NCI-H69 (cell line): ENCODE data around the gene CEND1.

Source experiments
- DNase-seq: peaks from one replicate; lab custom pipeline; 2025; lab: John Stamatoyannopoulos, UW

Gene CEND1

DNA sequence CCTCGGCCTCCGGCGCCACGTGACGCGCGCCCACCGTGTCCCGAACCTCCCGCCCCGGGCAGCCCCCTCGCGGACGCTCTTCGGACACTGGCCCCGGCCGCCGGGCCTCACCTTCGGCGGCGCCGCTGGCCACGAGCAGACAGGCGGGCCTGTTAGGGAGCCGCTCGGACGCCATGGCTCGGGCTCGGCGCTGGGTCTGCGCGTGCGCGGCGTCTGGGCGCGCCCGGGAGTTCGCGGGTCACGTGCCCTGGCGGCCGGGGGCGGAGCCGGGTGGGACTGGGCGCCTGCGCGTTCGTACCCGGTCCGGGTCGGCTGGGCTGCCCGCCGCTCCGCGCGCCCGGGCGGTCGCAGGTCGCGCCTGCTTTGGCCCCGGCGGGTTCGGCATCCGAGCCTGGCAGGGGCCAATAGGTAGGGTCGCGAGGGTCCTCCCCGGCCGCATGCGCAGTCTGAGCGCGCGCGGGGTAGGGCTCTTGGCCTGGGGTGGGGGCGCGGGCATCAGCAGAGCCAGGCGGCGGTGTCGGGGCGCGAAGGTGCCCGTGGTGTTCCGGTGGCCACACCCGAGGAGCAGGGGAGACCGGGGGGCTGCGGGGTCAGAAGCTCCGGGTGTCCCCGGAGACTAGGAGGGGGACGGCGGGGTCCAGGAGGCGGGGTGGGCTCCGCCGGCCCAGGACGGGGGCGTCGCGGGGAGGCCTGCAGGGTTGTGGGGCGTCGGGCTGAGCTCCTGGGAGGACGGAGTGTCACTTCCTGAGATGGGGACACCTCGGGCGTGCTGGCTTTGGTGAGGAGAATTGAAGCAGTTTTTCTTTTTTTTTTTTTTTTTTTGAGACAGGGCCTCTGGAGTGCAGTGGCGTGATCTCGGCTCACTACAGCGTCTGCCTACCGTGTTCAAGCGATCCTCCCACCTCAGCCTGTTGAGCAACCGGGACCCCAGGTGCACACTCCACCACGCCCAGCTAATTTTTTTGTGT lies 12.3 kb downstream of the CEND1 start, which contains the start of gene GATD1:
Gene GATD1, minus strand, starts transcription at position 200 of the 968 bp plus-strand sequence. Its CDS starts 25 bp downstream, at position 175.
- peak; percentile 94 for DNase-seq

GRCh38 chr11:776561-777287 lies 13.2 kb downstream of the CEND1 start:
- peak; percentile 73 for DNase-seq

DNA sequence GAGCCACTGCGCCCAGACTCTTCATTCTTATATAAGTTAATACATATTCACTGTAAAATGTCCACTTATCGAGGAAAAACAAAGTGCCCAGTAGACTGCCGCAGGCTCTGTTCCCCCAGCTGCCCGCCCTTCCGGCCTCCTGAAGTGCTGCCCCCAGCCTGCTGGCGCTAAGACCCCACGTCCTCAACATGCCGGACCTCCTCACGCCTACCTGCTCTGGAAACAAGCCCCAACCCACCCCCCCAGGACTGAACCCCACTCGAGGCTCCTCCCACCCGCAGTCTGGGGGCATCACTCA lies 13.7 kb downstream of the CEND1 start:
- no peak for DNase-seq

- no peak for DNase-seq
Observed at GRCh38 chr11:774873-775592, 14.9 kb downstream of the CEND1 start.

DNA sequence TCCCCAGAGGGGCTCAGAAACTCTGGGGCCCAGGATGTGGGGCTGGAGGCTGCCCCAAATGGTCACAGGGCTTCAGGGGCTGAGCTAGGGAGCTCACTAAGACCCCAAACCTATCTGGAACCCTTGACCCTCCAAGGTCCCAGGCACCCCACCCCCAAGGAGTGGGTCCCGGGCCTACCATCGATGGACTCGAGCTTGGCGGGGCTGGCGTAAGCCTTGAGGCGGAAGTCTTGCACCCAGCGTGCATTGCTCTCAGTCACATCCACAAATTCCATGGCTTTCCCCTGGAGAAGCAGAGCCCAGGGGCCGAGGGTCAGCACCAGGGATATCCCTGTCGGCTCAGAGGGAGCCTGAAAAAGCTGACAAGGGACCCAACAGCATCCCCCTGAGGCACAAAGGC lies 16.1 kb downstream of the CEND1 start:
- no peak for DNase-seq

- DNase-seq: no peak
Observed at GRCh38 chr11:773425-773824, 16.5 kb downstream of the CEND1 start.

DNA sequence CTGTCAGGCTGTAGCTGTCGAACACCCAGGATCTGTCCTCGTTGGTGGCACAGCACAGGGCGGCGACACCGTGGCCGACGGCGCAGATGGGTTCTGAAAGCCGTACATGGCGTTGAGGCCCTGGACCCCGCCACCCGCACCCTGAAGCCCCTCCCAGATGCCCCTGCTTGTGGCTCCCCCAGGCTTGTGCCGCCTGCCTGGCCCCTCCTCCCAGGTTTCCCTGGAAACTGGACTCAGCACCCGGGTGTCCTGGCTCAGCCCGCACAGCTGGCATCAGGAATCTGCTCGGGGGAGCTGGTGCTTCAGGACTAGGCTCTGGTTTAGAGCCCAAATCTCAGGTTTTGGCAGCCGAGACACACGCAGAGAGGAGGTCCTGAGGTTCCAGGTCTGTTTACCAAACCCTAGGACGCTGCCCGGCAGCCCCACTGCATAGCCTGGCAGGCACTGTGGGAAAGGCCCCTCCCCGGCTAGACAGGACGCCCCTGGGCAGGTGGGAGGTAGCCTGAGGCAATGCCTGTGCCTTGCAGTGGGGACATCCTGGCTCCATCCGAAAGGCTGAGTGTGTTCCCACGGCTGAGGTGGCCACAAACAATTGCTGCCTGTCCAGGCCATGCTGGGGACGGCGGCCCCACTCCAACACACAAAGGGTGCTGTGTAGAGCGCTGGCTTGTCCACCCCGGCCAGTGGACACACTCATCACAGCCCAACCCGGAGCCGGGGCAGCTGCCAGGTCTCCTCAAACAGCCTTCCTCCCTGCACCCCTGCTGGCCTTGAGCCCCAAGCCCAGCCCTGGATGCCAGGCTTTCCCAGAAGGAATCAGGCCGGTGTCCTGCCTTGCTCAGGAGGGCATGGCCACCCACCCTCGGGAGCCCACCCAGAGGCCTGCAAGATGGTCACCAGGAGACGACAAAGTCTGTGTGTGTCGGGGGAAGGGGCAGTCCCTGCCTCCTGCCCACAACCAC lies 17.2 kb downstream of the CEND1 start:
- no peak for DNase-seq

DNA sequence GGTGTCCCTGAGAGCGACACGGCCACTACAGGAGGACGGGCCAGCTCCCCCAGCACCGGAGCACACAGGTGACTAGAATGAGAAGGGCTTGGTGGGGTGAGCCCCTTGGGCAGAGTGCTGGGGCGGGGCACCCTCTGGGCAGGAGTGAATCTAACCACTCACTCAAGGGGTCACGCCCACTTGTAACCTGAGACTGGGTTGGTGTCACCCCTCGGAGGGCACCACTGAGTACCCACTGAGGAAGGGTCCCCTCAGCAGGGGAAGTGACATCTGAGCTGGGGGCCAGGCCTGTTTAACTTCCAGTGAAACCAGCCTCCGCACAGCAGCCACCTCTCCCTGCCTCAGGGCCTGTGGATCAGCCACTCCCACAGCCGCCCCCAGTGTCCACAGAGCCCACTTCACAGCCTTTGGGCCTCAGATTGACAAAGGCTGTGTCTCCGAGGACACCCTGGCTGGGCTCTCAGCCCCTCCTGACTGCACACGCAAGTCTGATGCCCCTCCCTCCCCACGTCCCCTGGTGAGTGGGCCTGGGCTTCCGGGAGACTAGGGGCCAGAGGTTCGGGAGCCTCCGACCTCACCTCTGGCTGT lies 18.2 kb downstream of the CEND1 start:
- DNase-seq: no peak

DNA sequence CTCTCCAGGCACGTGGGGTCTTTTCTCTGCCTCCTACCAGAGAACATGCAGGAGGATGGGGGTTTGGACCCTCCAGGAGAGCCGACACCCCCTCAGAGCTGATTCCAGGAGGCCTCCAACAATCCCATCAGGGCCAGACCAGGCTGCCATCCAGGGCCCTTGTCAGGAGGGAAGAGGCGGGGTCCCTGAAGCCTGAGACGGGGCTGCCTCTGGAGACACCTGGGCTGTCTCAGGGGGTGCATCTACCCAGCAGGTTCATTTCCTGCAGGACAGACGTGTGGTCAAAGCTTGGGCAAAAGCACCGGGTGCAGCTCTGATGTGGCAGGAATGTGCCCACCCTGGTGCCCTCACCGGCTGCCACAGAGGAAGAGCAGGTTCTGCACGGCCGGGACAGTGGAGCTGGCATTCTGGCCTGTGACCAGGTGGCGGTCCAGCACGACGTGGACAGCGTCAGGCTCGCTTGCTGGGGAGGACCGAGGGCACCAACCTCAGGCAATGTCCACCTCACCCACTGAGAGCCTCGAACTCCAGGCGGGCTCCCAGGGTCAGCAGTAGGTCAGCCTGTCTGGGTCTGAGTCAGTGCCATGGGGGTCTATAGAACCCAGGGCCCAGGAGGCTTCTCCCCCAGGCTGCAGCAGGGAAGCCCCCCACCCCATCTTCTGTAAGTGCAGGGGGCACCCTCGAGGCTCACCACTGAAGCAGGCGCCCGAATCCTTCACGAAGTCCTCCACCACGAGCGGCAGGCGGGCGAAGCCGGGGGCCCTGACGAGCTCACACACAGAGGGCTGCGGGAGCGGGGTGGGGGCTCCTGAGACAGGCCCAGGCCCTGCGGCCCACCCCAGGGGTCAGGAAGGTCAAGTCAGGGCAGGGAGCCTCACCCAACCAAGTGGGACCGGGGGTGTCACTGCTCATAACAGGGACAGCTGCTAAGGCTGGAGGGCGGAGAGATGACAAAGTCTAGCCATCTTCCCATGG lies 19.0 kb downstream of the CEND1 start:
- no peak for DNase-seq

- no peak for DNase-seq
Observed at GRCh38 chr11:769887-770641, 19.8 kb downstream of the CEND1 start.

DNA sequence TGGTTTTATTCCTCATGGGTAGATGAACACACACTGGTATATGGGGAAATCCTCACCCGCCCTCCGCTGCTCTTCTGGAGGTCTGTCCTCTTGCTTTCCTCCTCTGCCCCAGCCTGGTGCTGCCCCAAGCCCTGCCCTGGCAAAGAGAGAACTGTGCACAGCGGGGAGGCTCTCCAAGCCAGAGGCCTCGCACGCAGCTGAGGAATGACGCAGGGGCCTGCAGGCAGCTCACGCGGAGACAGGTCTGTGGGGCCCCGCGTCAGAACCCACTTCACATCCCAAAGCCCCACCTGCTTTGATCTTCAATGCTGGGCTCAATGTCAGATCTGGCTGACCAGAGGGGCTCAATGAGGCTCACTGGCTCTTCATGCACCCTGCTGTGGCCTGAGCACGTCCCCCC lies 22.7 kb downstream of the CEND1 start:
- DNase-seq: no peak

DNA sequence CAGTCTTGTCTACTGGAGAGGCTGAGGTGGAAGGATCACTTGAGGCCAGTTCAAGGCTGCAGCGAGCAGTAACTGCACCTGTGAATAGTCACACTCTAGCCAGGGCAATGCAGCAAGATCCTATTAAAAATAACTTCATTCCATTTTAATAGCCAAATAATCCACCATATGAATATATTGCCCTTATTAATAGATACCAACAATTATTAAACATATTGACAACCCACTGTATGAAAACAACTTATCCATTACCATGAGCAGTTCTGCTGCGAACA lies 23.0 kb downstream of the CEND1 start:
- no peak for DNase-seq

- no peak for DNase-seq
Observed at GRCh38 chr11:766106-766935, 23.6 kb downstream of the CEND1 start.

DNA sequence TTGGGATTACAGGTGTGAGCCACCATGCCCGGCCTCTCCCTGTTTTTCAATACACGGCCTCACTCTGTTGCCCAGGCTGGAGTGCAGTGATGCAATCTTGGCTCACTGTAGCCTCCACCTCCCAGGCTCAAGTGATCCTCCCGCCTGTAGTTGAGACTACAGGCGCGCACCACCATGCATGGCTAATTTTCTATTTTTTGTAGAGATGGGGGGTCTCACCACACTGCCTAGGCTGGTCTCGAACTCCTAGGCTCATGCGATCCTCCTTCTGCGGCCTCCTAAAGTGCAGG lies 24.1 kb downstream of the CEND1 start:
- no peak for DNase-seq

DNA sequence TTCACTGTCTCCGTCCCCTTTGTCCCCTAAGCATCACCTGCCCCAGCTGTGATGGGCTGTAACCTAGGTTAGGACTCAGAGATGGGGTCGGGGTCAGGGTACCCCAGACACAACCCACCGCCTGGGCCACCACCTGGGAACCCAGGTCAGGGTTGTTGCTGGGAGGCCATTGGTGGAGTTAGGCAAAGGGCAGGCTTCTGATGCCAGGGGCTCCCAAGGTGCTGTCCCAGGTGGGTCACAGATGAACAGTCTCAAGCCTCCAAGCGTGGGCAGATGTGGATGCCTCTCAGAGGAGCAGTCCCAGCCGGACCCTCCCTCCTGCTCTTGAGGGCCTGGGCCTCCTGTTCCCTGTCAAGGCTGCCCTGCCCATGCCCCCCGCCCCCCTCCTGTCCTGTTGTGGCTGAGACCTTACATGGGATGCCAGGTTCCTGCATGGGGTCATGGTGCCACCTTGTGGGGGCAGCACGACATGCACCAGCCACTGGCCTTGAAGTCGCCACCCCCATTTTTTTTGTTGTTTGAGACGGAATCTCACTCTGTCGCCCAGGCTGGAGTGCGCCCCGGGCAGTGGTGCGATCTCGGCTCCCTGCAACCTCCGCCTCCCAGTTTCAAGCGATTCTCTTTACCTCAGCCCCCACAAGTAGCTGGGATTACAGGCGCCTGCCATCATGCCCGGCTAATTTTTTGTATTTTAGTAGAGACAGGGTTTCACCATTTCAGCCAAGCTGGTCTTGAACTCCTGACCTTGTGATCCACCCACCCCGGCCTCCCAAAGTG lies 24.7 kb downstream of the CEND1 start:
- DNase-seq: peak; percentile 60

DNA sequence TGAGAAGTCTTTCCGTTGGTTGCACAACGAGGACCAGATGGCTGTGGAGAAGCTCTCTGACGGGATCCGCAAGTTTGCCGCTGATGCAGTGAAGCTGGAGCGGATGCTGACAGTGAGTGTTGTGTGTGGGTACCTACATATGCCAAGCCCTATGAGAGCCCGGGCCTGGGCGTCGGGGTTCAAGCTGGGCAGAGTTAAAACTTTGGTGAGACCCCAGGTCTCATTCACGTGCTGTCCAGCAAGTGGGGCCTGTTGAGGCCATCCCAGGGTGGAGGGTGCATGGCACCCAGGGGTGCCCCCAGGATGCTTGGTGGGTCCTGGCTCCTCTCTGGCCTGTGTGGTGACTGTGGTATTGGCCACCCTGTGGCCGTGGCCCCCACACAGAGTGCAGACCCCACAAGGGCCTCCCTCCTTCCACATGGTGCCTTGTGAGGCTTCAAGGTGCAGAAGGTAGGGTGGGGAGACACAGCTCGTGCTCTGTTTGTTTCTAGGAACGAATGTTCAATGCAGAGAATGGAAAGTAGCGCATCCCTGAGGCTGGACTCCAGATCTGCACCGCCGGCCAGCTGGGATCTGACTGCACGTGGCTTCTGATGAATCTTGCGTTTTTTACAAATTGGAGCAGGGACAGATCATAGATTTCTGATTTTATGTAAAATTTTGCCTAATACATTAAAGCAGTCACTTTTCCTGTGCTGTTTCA lies 25.4 kb downstream of the CEND1 start:
- no peak for DNase-seq
